Ishikawa (cell line): ENCODE results near the gene RPL6.

Experiments
- CEBPB ChIP-seq: IDR thresholded peaks from 2 replicates; pipeline ENCODE4 v1.6.1; 2012
- CREB1 ChIP-seq: IDR thresholded peaks from 2 replicates; pipeline ENCODE4 v1.6.1; 2012; ENCODE audit warnings: low read depth
- EGR1 ChIP-seq: IDR thresholded peaks from 2 replicates; pipeline ENCODE4 v1.6.1; 2012
- EP300 ChIP-seq: IDR thresholded peaks from 2 replicates; pipeline ENCODE4 v1.6.1; 2012; ENCODE audit warnings: borderline replicate concordance
- FOXM1 ChIP-seq: IDR thresholded peaks from 2 replicates; pipeline ENCODE4 v1.6.1; 2012; ENCODE audit warnings: low read depth, borderline replicate concordance
- NFIC ChIP-seq: IDR thresholded peaks from 2 replicates; pipeline ENCODE4 v1.6.1; 2012
- RAD21 ChIP-seq: IDR thresholded peaks from 2 replicates; pipeline ENCODE4 v1.6.1; 2012; ENCODE audit warnings: low read depth
- TAF1 ChIP-seq: IDR thresholded peaks from 2 replicates; pipeline ENCODE4 v1.6.1; 2012; ENCODE audit warnings: low read depth, mild to moderate bottlenecking
- TCF12 ChIP-seq: IDR thresholded peaks from 2 replicates; pipeline ENCODE4 v1.6.1; 2012; ENCODE audit warnings: low read depth
- TEAD4 ChIP-seq: IDR thresholded peaks from 2 replicates; pipeline ENCODE4 v1.6.1; 2012
- YY1 ChIP-seq: IDR thresholded peaks from 2 replicates; pipeline ENCODE4 v1.6.1; 2012; ENCODE audit warnings: low read depth
- ZBTB7A ChIP-seq: IDR thresholded peaks from 2 replicates; pipeline ENCODE4 v1.6.1; 2012; ENCODE audit warnings: low read depth
- TF ChIP-seq, protein P1 (sequence below): IDR thresholded peaks from 2 replicates; pipeline ENCODE4 v1.6.1; 2012
- TF ChIP-seq, protein P2 (sequence below): IDR thresholded peaks from 2 replicates; pipeline ENCODE4 v1.6.1; 2012
- TF ChIP-seq, protein P3 (sequence below): IDR thresholded peaks from 2 replicates; pipeline ENCODE4 v1.6.1; 2012; ENCODE audit warnings: low read depth, mild to moderate bottlenecking

Gene RPL6

GRCh38 chr12:112401054-112401453 is 8.4 kb downstream of the RPL6 start:
- TF ChIP-seq CREB1 (no peak), ZBTB7A (no peak), NFIC (no peak), TCF12 (no peak)

DNA sequence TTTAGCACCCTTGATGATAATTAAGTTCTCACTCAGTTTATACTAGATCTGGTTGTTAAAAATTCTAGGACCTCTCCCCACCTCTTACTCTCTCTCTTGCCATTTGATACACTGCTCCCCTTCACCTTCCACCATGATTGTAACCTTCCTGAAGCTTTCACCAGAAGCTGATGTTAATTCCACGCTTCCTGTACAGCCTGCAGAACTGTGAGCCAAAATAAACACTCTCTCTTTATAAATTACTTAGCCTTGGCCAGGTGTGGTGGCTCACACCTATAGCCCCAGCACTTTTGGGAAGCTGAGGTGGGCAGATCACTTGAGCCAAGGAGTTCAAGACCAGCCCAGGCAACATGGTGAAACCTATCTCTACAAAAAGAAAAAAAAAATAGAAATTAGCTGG is 16.1 kb downstream of the RPL6 start:
- TF ChIP-seq, protein P1, sequence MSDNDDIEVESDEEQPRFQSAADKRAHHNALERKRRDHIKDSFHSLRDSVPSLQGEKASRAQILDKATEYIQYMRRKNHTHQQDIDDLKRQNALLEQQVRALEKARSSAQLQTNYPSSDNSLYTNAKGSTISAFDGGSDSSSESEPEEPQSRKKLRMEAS: no peak
- TF ChIP-seq EGR1 (no peak), RAD21 (no peak), TEAD4 (no peak), CEBPB (no peak), ZBTB7A (no peak), TAF1 (no peak), CREB1 (no peak), YY1 (no peak)
- TF ChIP-seq, protein P2, sequence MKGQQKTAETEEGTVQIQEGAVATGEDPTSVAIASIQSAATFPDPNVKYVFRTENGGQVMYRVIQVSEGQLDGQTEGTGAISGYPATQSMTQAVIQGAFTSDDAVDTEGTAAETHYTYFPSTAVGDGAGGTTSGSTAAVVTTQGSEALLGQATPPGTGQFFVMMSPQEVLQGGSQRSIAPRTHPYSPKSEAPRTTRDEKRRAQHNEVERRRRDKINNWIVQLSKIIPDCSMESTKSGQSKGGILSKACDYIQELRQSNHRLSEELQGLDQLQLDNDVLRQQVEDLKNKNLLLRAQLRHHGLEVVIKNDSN: no peak

DNA sequence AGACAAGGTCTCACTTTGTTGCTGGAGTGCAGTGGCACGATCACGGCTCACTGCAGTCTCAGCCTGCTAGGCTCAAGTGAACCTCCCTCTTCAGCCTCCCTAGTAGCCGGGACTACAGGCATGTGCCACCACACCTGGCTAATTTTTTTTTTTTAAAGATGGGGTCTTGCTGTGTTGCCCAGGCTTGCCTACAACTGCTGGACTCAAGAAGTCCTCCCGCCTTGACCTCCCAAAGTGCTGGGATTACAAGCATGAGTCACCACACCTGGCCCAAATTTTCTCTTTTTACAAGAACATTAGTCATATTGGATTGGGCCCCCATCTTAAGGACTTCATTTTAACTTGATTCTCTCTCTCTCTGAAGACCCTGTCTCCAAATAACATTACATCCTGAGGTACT is 20.2 kb downstream of the RPL6 start:
- TF ChIP-seq FOXM1: no peak
- TF ChIP-seq CEBPB: no peak
- no peak for TF ChIP-seq NFIC
- no peak for TF ChIP-seq TAF1
- no peak for TF ChIP-seq RAD21
- TF ChIP-seq ZBTB7A: no peak
- TF ChIP-seq TEAD4: no peak
- TF ChIP-seq, protein P2: no peak
- TF ChIP-seq YY1: no peak
- TF ChIP-seq, protein P3, sequence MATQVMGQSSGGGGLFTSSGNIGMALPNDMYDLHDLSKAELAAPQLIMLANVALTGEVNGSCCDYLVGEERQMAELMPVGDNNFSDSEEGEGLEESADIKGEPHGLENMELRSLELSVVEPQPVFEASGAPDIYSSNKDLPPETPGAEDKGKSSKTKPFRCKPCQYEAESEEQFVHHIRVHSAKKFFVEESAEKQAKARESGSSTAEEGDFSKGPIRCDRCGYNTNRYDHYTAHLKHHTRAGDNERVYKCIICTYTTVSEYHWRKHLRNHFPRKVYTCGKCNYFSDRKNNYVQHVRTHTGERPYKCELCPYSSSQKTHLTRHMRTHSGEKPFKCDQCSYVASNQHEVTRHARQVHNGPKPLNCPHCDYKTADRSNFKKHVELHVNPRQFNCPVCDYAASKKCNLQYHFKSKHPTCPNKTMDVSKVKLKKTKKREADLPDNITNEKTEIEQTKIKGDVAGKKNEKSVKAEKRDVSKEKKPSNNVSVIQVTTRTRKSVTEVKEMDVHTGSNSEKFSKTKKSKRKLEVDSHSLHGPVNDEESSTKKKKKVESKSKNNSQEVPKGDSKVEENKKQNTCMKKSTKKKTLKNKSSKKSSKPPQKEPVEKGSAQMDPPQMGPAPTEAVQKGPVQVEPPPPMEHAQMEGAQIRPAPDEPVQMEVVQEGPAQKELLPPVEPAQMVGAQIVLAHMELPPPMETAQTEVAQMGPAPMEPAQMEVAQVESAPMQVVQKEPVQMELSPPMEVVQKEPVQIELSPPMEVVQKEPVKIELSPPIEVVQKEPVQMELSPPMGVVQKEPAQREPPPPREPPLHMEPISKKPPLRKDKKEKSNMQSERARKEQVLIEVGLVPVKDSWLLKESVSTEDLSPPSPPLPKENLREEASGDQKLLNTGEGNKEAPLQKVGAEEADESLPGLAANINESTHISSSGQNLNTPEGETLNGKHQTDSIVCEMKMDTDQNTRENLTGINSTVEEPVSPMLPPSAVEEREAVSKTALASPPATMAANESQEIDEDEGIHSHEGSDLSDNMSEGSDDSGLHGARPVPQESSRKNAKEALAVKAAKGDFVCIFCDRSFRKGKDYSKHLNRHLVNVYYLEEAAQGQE: no peak
- no peak for TF ChIP-seq EP300
- TF ChIP-seq, protein P1: no peak
- TF ChIP-seq CREB1: no peak
- no peak for TF ChIP-seq EGR1
- TF ChIP-seq TCF12: no peak

GRCh38 chr12:112386726-112387125 is 22.7 kb downstream of the RPL6 start:
- no peak for TF ChIP-seq TEAD4
- no peak for TF ChIP-seq RAD21
- no peak for TF ChIP-seq CREB1
- TF ChIP-seq, protein P1: no peak
- TF ChIP-seq EGR1: no peak

GRCh38 chr12:112382866-112383265 is 26.5 kb downstream of the RPL6 start:
- TF ChIP-seq, protein P1: no peak
- TF ChIP-seq NFIC: no peak
- TF ChIP-seq ZBTB7A: no peak
- TF ChIP-seq EGR1: no peak
- TF ChIP-seq RAD21: no peak
- TF ChIP-seq, protein P3: no peak
- no peak for TF ChIP-seq TAF1
- no peak for TF ChIP-seq TEAD4

DNA sequence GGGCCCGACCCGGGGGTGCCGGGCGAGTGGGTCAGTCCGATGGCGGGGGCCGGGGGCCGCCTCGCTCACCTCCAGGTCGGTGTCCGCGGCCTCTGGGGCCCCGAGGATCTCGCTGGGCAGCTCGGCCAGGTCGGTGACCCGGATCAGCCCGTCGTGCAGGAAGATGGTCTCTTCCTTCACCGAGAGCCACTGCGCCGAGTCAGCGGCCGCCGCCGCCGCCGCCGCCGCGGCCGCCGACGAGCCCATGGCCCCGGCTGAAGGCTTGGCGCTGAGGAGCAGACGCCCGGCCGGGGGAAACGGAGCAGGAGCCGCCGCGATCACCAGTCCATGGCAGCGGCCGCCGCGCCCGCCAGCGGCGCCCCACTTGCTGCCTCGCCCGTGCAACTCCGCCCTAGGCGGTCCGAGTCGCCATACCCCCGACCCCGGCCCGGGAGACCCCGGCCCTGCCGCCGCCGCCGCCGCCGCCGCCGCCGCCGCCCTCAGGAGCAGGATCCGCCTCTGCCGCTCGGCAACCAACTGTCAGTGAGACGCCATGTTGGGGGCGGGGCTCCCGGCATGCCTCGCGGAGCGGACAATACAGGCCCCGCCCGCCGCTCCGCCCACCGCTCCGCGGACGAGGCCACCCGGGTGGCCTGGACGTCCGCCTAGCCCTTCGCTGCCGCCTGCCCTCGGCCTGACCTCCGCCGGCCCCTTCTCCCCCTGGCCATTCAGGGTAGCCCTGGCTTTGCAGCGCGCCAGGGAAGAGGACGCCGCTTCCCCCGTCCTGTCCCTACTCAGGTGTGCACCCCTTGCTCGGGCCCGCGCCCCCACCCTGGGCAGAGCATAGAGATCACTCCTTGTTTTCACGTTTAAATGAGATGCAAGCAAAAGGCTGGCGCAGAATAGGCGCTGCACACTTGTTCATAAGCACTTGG is 27.3 kb downstream of the RPL6 start, which contains the start of gene HECTD4:
HECTD4 (minus strand) TSS at position 549 of the 914 bp plus-strand sequence; CDS start at position 246, 303 bp downstream.
- peak; percentile 6; the same call in 1 of the 2 replicates for TF ChIP-seq TEAD4
- peak; percentile 93 for TF ChIP-seq YY1
- peak; percentile 34; the same call in 1 of the 2 replicates for TF ChIP-seq NFIC
- TF ChIP-seq CEBPB: no peak
- TF ChIP-seq ZBTB7A: peak; percentile 75
- peak; percentile 93 for TF ChIP-seq TAF1
- TF ChIP-seq, protein P2: no peak
- TF ChIP-seq EP300: no peak
- TF ChIP-seq, protein P1: peak; percentile 25
